ENCODE measurements around the gene DCAF16.

DCAF16 gene

DNA sequence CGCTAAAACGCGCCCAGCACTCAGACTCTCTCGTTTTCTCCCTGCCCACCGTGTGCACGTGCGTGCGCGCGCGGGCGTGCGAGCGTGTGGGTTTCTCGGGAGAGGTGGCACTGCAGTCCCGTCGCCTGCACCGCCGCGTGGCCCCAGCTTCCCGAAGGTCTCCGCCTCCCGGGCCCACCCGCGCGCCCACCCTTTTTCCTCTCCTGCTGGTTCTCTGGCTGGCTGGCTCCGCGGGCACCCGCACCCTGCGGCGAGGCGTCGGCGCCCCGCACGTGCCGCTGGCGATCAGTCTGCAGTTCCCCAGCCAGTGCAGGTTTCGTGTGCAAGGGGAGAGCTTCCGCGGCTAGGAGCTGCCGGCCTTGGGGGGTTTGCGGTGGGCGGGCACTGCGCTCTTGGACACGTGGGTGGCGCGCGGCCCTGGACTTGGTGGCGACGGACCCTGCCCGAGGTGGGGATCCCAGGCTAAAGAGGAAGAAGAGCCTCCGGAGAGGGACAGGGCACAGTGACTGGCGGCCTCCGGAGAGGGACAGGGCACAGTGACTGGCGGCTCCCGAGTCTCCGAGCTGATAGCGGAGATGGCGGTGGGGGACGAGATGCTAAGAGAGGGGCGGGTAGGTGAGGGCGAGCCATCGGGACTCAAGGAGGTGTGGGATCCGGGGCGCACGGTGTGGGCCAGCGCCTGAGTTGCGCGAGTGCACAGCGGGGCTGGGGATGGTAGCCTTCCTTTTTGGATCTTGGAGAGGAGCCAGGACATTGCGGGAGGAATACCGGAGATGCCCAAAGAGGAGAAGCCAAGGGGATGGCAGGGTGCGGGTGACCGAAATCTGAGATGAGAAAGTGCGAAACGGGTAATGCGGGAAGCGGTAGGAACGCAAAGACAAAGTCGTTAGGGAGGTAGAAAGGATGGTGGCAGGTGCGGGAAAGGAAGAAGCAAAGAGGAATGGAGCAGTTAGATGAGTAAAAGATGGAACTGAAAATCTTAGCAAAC is 29.0 kb downstream of the DCAF16 start, which contains the start of gene FAM184B:
FAM184B (minus strand) TSS at position 322 of the 988 bp plus-strand sequence. CDS start 322 bp downstream, outside the sequence.
- no peak for DNase-seq

DNA sequence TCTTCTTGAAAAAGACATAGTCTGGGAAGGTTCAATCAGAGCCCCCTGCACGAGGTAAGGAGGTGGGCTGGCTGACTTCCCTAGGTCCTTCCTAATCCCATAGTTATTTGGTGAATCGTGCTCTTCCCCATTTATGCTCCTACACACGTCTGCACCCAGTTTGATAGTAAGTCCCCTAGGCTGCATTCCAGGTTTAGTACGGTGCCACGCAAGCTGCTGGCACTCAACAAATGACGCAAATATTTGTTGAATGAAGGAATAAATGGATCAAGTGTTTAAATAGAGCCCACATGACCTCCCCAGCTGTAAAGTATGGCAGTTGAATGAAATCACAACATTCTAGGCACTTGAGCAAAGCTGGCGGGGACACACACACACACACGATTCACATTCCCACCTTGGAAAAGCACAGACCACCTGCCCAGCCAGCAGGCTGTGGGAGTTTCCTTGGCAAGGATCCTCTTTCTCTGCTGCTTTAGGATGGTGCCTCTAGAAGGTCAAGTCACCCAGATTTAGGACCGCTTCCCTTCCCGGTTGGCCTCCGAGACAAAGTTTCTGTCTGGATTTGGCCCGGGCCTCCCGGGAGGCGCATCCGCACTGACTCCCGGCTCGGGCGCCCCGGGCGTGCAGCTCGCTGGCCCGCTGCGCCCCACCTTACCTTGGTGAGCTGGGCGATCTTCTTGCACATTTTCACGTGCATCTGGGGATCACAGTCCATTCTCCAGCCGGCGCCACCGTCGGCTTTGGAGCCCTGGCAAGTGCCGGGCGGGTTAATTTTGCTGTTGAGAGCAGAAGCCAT is 29.9 kb downstream of the DCAF16 start:
- no peak for DNase-seq

DNA sequence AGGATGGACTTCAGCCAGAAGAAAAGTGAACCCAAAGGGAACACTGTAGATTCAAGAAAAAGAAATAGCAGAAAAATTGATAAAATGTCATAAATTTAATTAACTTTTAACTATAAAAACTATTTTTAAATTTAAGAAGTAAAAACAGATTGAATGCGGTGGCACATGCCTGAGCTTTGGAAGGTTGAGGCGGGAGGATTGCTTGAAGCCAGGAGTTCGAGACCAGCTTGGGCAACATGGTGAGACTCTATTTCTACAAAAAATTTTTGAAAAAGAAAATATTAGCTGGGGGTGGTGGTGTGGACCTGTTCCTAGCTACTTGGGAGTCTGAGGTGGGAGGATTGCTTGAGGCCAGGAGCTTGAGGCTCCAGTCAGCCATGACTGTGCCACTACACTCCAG is 32.1 kb downstream of the DCAF16 start:
- no peak for DNase-seq

DNA sequence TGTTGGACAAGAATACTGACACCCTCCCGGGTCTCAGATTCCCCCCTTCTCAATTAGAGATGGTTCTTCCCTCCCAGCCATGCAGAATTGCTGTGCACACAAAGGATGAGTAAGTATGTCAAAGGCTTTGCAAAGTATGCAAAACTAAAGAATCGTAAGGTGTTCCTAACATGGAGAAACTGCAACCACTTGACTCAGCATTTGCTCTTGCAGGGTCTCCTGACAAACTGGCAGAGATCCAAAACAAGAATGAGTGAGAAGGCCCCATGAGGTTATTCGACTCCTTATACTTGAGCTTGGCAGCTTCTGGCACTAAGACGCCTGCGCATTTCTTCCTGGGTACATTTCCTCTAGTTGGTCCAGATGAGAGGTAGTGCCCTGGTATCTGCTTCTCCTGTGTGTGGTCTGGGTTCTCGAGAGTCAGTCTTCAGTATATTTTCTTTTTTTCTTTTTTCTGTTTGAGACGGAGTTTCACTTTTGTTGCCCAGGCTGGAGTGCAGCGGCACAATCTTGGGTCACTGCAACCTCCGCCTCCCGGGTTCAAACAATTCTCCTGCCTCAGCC is 37.3 kb downstream of the DCAF16 start:
- no peak for DNase-seq

DNA sequence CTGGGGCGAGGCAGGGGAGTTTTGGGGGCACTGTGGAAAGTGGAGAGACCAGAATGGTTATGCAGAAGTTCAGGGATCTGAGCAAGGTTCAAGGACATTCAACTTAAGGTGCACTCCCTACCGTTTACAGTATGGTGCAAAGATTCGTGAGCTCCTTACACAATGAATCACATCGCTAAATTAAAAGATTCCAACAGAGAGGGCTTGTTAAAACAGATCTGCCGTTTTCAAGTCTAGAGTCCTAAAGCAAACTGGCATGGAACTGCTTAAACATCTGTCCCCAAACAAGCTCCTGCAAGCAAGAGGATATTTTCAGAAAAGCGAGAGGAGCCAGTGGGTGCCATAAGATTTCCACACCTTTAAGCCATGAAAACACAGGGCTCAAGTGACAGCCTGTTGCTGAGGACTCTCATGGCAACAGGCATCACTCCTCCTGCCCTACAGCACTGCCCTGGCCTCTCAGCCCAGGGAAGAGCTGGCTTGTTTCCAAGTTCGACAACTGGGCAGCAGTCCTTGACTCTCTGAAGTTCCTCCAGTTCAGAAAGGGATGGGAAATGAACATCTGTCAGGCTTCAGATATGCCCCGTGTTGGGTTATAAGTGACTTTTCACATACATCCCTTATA is 39.2 kb downstream of the DCAF16 start:
- no peak for DNase-seq

DNA sequence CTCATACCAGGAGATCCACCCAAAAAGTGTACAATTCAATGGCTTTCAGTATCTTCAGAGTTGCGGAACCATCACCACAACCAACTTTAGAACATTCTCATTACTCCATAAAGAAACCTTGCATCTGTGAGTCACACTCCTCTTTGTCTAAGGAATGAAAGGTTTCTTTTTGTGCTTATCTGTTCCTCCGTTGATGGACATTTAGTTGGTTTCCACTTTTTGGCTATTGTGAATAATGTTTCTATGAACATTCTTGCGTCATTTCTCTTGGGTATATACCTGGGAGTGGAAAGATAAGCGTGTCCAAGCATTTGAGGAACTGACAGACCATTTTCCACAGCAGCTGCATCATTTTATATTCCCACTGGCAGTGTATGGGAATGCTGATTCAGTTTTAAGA is 39.7 kb downstream of the DCAF16 start:
- no peak for DNase-seq

DNA sequence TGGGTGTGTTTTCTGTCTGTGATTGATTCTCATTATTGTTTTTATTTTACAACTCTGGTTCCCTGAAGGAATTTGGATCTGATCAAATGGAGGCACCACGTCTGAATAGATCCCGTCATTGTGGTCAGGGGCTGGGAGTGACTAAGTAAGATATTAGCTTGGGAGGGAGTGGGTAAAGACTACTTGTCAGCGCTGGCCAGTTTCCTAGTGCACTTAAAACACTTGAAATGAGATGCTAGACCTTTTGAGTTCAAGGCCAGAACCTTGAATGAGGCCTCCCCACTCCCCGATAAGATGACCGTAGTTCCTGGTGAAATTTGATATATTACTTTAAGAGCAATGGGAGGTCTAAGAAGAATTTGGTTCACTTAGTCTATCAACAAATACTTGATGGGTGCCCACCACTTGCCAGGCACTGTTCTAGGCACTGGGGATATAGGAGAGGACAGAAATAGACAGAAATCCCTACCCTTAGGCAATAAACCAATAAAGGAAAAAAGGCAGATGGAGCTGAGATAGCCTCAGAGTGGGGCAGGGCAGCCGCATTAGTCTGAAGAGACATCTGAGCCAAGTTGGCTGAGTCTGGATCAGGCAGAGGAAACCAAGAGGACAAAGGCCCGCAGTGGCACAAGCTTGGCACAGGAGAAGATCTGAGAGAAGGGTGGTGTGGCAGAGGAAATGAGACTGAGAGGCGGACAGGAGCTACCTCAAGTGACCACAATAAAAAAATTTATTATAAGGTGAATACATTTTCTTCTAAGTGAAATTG is 41.0 kb downstream of the DCAF16 start:
- no peak for DNase-seq

DNA sequence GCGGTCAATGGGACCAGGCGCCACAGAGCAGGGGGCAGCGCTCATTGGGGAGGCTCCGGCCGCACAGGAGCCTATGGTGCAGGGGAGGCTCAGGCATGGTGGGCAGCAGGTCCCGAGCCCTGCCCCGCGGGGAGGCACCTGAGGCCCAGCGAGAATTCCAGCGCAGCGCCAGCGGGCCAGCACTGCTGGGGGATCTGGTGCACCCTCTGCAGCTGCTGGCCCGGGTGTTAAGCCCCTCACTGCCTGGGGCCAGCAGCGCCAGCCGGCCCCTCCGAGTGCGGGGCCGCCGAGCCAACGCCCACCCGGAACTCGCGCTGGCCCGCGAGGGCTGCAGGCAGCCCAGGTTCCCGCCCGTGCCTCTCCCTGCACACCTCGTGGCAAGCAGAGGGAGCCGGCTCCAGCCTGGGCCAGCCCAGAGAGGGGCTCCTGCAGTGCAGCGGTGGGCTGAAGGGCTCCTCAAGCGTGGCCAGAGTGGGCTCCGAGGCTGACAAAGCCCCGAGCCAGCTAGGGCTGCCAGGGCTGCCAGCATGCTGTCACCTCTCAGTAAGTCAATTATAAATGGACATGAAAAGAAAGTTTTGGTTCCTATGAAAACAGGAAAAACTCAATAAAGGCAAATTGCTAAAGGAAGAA is 43.6 kb downstream of the DCAF16 start:
- DNase-seq: no peak

DNA sequence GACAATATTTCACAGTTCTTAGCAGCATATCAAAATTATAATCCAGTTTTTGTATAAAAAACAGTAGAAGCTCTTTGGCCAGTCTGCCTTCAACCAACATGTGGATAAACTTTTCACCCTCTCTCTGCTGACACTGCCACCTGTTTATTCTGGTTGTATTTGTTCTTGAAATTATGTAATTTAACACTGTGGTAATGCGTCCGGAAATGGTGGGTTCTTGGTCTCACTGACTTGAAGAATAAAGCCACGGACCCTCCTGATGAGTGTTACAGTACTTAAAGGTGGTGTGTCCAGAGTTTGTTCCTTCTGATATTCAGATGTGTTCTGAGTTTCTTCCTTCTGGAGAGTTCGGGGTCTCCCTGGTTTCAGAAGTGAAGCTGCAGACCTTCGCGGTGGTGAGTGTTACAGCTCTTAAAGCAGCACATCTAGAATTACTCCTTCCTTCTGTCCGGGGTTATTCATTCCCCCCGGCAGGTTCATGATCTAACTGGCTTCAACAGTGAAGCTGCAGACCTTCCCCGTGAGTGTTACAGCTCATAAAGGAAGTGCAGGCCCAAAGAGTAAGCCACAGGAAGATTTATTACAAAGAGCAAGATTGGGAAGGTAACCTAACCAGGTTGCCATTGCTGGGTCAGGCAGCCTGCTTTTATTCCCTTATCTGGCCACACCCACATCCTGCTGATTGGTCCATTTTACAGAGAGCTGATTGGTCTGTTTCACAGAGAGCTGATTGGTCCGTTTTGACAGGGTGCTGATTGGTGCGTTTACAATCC is 44.9 kb downstream of the DCAF16 start:
- no peak for DNase-seq

DNA sequence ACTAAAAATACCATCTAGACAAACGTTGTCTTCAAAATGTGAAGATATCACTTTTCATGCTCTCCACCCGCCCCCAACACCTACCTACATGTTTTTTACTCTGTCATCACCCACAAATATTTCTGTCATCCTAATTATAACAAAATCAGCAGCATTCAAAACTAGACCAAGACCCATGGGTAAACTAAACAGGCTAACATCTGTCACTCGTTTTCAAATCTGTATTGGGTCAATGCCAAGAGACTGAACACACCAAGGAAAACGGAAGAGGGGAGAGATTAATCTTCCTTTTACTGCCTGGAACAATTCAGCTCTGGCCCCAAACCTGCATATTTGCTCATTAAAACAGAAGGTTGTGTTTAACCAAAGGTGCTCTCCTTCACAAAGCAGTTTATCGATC is 46.6 kb downstream of the DCAF16 start:
- DNase-seq: no peak

DNA sequence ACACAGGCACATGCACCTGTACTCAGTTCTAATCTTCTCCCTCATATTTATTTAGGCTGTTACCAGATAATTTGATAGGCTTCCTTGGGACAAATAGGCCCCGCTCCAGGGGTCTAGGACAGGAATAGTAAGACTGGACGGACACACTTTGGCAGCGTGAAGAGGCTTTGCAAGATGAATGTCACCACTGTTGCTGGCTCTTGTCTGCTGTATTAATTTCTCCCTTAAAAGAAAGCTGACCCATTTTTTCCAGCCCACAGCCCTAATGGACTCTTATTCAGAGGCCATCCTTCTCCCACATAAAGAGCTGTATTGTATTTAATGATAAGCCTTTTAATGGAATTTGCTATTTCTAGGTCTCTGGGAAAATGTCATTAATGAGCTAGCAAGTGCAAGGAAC is 47.1 kb downstream of the DCAF16 start:
- no peak for DNase-seq

DNA sequence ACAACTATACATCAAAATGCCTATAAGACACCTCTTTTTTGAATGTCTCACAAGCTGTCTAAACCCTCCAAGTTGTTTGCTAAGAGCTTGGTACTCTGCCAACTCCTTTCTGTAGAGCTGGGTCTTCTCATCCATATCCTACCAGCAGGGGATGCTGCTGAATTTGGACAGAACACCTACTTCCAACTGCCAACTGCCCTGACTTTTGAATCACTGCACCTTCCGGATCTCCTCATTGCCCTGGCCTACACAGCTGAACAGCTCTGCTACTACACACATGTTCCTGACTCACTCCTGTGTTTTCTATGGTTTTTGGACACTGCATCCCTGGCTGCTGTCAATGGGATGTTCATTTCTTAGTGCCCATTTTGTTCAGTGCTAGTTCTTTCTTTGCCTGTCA is 47.8 kb downstream of the DCAF16 start:
- no peak for DNase-seq

DNA sequence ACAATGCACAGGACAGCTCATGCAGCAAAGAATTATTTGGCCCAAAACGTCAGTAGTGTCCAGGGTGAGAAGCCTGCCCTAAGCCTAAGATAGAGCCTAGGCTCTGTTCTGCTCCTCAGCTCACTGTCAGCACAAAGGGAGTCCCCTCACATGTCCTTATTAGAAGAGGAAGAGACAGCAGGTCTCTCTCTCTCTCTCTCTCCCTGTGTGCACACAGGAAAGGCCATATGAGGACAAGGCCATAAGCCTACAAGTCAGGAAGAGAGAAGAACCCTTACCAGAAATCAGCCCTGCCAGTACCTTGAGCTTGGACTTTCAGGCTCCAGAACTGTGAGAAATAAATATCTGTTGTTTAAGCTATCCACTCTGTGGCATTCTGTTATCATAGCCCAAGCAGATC is 49.5 kb downstream of the DCAF16 start:
- no peak for DNase-seq

DNA sequence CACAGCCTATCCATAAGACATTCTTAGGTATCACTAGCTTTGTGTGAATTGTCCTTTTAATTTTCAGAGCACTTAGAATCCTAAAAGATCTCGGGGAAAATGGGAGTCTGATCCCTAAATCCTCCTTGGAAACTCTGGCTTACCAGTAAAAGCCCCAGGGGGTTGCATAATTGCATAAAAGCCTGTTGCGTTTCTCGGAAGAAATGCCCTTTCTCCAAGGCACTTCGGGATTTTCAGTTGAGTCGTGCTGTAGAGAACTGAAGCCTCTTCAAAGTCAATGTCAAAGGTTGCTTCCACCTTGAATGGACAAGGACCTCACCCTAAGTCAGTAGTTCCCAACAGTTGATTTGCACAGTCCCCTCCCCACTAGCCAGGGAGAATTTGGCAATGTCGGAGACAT is 49.9 kb downstream of the DCAF16 start:
- DNase-seq: no peak

DNA sequence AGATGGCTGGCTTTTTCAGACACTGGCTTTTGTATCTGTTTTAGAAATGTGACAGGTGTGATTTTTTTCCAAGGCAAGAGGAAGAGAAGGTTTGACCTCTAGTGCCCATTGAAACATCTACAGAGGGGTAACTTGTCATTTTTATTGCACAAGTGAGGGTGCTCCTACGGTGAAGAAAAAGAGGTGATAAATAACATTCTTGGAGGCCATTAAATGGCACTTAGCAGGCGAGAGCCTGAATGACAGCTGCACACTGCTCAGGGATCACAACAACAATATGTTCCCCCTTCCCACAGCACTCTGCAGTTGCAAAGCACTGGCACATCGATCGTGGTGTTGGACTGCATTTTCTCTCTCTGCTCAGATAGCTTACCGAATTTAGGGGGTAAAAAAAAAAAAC is 52.1 kb downstream of the DCAF16 start:
- DNase-seq: no peak

DNA sequence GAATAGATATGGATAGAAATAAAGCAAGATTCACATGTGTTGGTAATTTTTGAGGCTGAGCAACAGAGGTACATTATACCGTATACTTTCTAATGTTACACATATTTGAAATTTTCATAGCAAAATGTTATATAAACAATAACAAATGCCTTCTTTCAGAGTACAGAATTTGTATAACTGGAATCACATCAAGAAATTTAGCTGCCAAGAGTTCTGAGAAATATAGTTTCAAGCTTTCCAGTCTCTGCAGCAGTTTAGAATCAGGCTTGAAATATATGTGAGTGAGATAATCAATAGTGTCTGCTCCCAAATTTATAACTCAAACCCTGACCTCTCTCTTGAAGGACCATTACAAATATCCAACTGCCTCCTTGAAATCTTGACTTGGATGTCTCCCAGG is 52.9 kb downstream of the DCAF16 start:
- DNase-seq: no peak

DNA sequence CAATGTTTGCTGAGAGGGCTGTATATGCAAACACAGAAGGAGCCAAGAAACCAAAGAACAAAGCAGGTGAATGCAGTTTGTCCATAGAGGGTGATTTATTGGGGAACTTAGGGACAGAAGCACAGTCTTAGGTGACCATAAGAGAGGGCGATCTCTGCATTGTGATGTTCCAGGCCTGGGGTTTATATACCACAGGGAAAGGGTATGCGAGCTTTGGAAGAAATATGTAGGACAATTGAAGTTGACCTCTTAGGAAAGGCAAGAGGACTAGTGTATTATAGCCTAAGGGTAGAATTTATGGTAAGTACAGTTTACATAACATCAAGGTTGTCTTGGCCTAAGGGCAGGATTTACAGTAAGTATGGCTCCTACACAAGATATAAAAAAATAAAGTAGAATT is 56.9 kb downstream of the DCAF16 start:
- no peak for DNase-seq
